Endometrial microvascular endothelial cells (primary cell): ENCODE measurements around the gene EPB42. TPM values are rescaled to one million over a fixed set of nuclear protein-coding genes. Genes with fewer than 3 reads are reported as not detected.
"Not testable (repeated sequence)": the region's sequence is repeated elsewhere in the genome, so short reads cannot be mapped to it uniquely, and the experiment has no call there.

Experiments used
- in situ Hi-C: cut with HindIII; loops from 2 replicates; pipeline ENCODE4 v1.10.0; 2017; ENCODE audit warnings: low sequenced_read_pairs, low pct_unique_long_range_greater_than_20kb; ENCODE audit errors: inconsistent ontology term
- total RNA-seq: library from RNA; depleted of rRNA; stranded (reverse); fragments of >200 nt; gene quantifications from one replicate; pipeline ENCODE4 v1.2.3, GENCODE V29; 2015; ENCODE audit errors: inconsistent ontology term

The EPB42 gene
- total RNA-seq, 1 donor from 2014 or later: not detected

DNA sequence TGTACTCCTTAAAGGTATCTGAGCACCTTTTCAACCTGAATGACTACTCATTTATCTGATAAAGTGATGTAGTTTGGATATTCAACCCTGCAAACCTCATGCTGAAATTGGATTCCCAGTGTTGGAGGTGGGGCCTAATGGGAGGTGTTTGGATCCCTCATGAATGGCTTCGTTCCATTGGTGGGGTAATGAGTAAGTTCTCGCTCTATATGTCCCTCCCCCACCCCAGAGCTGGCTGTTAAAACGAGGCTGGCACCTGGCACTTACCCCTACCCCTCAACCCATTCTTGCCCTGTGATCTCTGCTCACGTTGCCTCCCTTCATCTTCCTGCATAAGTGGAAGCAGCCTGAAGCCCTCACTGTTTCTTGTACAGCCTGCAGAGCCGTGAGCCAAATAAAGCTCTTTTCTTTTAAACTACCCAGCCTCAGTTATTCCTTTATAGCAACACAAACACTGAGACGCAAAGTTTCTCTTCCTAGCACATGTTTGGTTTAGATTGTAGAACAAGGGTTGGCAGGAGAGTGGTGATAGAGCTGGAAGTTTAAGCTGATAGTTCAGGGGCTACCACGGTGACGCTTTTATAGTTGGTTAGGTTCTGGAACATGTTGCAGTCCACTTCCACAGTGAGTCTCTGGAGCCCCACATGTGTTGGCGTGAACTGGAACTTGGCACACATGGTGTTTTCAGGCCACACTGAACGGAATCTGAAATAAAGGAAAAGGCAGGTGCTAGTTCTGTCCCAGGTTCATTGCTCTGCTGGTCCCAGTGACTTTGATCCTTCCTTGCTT is 23.9 kb downstream of the EPB42 start:
- in situ Hi-C loops: no loop called here

DNA sequence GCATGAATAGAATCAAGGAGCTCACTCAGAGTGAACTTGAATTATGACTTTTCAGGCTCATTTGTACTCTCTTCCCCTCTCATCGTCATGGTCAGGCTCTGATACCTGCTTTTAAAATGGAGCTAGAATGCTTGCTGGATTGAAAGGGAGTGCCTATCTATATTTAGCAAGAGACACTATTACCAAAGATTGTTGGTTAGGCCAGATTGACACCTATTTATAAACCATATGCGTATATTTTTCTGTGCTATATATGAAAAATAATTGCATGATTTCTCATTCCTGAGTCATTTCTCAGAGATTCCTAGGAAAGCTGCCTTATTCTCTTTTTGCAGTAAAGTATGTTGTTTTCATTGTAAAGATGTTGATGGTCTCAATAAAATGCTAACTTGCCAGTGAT is 26.0 kb downstream of the EPB42 start:
- in situ Hi-C loops: no loop called here

DNA sequence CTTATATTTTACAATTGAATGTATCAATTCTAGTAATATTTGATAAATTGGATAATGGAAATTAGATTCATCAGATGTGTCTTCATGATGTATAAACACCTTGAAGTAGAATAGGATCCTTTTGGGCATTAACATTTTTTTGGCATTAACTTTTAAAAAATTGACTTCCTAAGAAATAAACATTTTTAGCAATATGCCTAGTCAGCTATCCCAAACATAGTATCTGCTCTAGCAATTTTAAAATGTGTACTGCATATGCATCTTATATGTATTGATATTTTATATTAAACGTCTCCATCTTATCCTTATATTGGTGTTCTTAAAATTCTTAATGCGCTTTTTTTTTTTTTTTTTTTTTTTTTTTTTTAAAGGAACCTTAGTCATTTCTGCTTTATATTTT is 27.1 kb downstream of the EPB42 start:
- in situ Hi-C loops: no loop called here

DNA sequence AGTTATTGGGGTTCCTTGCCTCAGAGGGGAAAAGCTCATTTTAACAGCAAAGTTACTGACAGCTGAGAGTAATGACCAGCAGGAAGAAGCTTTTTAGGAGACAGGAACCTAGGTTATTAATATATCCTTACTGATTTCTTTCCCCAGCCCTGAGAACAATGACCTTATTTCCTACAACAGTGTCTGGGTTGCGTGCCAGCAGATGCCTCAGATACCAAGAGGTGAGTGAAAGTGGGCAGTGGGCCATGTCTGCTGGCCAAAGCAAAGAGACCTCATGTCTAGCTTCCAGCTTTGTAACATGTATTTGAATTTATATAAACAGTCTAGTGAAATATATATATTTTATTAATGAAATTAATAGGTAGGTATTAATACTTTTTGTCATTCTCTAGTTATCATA is 30.6 kb downstream of the EPB42 start:
- in situ Hi-C loops: no loop called here

DNA sequence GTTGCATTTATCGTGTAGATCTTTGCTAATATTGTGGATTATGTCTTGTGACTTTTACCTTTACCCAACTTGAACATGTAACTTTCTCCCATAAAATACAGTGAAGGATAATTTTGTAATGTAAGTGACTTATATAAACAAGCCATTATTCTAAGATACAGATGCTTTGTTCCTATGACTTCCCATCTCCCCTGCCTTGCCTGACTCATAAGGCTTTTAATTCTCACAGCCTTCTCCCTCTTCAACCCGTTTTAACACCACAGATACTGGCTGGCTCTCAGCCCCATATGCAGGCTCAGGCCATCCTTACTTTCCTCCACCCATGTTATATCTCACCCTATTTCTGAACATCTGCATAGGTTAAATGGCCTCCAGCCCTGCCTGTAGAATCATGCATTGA is 31.5 kb downstream of the EPB42 start:
- in situ Hi-C loops: no loop called here

DNA sequence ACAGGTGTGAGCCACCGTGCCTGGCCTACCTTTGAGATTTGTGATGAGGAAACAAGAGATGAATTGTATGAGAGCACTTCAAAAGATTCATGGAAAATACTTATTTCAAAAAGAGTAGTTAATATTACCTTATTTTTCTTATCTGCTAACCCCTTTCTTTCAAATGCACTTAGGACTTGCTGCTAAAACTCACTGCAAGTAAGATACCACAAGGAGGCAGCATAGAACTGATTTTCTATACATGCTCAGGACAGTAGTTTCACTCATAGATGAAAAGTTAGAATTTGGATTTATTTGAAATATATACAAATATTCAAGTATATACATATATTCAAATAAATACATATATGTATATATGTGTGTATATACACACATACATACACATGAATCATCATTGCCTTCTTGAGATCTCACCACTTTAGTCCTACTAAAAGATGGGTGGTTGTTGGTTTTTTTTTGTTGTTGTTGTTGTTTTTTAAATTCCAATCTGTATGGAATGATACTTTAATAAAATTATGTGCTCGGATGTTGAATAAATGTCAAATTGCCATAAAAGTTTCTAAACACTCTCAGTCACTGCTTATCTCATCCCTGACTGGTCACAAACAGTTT is 33.2 kb downstream of the EPB42 start:
- in situ Hi-C loops: no loop called here

DNA sequence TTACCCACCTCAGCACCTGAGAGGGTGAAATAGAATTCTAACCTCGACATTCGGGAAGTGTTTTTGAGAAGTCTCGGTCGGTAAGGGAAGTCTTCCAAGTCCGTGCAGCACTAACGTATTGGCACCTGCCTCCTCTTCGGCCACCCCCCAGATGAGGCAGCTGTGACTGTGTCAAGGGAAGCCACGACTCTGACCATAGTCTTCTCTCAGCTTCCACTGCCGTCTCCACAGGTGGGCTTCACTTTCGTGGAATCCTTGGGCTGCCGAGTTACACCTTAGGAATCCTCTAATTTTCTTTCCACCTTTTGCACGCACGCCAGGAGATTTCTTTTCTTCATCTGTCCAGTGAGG is 34.8 kb downstream of the EPB42 start:
- in situ Hi-C loops: no loop called here

DNA sequence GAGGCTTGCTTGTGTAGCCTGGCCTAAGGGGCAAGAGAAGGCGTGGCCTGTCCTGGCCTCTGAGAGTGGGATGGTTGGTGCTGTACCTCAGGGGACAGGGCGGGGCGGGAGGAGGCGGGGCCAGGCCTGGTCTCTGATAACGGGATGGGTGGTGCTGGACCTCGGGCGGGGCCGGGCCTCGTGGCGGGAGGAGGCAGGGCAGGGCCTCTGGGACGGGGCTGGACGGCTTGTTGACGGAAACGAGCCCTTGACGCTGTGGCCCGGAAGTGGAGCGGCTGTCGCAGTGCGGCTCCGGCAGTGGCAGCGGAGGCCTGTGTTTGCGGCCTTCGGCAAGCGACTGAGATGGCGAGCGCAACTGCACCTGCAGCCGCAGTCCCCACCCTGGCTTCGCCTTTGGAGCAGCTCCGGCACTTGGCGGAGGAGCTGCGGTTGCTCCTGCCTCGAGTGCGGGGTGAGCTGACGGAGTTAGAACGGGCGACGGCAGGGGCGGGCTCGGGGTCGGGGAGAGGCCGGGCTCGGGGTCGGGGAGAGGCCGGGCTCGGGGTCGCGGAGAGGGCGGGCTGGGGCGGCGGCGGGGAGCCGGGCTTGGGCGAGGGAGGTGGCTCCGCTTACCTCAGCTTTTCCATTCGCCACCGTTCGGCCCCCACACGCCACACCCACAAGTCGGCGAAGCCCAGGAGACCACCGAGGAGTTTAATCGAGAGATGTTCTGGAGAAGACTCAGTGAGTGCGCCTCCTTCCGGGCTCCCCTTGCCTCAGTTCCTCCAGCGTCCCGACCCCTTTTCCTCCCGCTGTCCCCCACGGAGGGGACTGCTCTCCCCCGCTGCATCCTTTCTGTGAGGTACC is 35.4 kb downstream of the EPB42 start, which contains the start of gene CCNDBP1:
Gene CCNDBP1 (plus strand): TSS at position 247 of the 846 bp plus-strand sequence. CDS start 96 bp downstream, at position 343.
- in situ Hi-C loops: no loop called here

DNA sequence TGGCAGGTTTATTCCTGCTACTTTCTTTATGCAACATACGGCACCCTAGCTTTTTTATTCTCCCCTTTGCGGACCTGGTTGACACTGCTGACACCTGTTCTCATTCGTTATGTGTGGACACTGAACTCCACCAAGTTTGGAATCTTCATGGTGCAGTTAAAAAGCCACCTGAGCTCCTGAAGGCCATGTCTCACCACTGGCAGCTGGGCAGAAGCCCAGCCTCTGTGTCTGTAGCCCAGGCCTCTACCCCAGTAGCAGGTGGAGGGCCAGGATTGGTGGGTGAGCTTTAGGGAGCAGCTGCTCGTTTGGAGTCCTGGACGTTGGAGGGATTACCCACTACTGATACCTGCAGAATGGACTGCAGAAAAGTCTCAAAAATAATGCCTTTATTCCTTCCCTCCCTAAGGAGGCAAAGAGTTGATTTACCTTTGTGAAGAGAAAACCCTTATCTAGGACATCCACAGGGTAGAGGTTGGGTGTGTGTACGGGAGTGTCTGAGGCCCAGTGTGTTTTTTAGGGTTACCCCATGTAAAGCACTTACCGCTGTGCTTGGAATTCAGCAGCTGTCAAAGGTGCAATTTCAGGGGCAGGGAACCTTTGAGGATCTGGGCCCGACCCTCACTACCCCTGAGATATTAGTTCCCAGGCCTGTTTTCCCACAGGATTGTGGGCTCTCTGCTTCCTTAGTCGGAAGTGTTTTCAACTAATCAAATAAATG is 36.3 kb downstream of the EPB42 start:
- in situ Hi-C loops: no loop called here

DNA sequence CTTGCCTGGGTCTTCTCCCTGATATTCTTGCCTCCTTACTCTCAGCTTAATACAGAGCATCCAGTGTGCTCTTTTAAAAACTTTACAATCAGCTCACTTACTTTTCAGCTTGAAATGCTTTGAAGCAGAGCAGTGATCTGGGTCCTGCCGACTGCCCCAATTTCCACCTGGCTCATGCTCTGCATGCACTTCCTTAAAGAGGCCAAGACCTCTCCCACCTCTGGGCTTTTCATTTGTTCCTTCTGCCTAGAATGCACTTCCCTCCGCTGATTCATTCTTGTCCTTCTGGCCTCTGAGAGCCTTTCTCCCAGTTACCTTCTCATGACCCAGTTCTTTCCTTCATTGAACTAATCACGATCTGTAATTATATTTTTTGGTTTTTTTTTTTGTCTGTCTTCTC is 37.5 kb downstream of the EPB42 start:
- in situ Hi-C loops: no loop called here

DNA sequence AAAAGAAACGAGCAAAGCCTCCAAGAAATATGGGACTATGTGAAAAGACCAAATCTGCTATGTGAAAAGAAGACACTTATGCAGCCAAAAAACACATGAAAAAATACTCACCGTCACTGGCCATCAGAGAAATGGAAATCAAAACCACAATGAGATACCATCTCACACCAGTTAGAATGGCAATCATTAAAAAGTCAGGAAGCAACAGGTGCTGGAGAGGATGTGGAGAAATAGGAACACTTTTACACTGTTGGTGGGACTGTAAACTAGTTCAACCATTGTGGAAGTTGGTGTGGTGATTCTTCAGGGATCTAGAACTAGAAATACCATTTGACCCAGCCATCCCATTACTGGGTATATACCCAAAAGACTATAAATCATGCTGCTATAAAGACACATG is 43.7 kb downstream of the EPB42 start:
- in situ Hi-C loops: not testable (repeated sequence)

DNA sequence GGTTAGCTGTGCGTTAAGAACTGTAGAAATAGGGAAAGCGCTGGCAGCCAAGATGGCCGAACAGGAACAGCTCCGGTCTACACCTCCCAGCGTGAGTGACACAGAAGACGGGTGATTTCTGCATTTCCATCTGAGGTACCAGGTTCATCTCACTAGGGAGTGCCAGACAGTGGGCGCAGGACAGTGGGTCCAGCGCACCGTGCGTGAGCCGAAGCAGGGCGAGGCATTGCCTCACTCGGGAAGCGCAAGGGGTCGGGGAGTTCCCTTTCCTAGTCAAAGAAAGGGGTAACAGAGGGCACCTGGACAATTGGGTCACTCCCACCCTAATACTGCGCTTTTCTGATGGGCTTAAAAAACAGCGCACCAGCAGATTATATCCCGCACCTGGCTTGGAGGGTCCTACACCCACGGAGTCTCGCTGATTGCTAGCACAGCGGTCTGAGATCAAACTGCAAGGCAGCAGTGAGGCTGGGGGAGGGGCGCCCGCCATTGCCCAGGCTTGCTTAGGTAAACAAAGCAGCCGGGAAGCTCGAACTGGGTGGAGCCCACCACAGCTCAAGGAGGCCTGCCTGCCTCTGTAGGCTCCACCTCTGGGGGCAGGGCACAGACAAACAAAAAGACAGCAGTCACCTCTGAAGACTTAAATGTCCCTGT is 45.0 kb downstream of the EPB42 start:
- in situ Hi-C loops: not testable (repeated sequence)

DNA sequence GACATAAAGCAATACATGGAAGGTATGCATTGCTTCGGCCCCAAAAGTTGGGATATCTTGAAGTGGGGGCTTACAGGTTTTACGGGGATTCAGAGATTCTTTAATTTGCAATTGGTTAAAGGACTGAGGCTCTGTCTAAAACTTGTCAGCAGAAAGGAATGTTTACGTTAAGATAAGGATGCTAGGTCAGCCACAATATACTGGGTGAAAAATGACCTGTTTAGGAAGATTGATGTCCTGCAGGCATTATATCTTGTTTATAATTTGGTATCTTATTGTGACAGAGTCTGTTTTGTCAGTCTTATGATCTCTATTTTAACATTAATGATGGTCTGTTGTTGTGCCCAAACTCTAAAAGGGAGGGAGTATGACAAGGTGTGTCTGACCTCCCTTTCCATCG is 50.9 kb downstream of the EPB42 start:
- in situ Hi-C loops: no loop called here

DNA sequence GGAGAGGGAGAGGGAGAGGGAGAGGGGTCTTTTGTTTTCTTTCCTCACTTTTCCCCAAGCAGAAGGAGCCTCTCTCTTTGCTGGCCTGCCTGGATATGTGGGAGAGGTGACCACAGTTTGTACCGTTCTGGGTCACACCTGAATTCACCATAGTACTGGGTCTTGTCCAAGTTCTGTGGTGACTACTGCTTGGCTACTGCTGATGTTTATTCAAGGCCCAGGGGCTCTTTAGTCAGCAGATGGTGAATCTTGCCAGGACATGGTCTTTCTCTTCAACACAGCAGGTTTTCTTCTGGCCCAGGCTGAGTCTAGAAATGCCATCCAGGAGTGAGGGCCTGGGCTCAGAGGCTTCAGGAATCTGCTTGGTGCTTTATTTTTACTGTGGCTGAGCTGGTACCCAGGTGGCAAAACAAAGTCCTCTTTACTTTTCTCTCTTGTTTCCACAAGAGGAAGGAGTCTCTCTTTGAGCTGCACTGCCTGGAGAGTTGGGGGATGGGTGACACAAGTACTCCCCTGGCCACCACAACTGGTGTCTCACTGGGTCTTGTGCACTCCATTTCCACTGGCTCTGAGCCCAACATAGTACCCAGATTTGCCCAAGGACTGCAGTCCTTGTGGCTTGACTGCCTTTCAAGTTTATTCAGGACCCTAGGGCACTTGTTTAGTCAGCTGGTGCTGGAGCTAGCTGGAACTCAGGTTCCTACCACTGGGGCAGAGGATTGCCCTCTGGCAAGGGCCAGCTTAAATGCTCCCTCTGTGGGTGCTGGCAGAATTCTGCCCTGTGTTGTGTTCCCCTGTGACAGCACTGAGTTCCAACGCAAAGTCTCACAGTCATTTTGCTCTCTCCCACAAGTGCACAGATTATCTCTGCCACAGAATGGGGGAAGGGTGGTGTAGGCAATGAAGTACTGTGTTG is 52.4 kb downstream of the EPB42 start:
- in situ Hi-C loops: no loop called here

DNA sequence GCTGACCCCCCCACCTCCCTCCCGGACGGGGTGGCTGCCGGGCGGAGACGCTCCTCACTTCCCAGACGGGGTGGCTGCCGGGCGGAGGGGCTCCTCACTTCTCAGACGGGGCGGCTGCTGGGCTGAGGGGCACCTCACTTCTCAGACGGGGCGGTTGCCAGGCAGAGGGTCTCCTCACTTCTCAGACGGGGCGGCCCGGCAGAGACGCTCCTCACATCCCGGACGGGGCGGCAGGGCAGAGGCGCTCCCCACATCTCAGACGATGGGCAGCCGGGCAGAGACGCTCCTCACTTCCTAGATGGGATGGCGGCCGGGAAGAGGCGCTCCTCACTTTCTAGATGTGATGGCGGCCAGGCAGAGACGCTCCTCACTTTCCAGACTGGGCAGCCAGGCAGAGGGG is 53.6 kb downstream of the EPB42 start:
- in situ Hi-C loops: not testable (repeated sequence)

DNA sequence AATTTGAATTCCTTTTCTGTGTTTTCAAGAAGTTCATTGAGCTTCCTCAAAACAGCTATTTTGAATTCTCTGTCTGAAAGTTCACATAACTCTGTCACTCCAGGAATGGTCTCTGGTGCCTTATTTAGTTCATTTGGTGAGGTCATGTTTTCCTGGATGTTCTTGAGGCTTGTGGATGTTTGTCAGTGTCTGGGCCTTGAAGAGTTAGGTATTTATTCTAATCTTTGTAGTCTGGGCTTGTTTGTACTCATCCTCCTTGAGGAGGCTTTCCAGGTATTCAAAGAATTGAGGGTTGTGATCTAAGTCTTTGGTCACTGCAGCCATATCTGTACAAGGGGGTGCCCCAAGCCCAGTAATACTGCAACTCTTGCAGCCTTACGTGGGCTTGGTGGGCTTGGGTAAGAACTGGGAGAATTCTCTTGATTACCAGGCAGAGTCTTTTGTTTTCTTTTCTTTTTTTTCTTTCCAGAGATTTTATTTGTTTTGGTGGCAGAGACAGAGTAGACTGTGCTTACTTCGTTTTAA is 55.0 kb downstream of the EPB42 start:
- in situ Hi-C loops: no loop called here

DNA sequence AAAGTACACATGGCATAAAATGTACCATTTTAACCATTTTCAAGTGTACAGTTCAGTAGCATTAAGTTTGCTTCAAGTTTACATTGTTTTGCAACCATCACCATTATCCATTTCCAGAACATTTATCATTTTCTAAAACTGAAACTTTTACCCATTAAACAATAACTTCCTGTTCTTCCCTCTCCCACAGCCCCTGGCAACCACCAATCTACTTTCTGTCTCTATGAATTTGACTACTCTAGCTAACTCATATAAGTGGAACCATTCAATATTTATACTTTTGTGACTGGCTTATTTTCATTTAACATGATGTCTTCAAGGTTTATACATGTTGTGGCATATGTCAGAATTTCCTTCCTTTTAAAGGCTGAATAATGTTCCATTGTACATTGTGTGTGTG is 67.5 kb downstream of the EPB42 start:
- in situ Hi-C loops: no loop called here

DNA sequence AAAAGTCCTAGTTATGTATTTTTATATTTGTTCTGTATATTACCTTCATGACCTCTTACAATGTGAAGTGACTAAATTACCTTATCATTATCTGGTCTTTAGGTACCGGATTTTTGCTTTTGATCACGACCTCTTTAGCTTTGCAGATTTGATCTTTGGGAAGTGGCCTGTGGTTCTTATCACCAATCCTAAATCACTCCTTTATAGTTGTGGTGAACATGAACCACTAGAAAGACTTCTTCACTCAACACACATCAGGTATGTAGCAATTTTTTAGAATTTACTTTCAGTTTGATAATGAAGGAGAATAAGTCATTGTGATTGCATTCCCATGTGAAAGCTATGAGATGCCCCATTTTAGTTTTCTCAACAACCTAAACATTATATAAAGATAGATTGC is 69.1 kb downstream of the EPB42 start:
- in situ Hi-C loops: no loop called here
